Ovary (tissue), 3 donors: Measurements from ENCODE around the gene RPL35A.

Experiments
- CTCF ChIP-seq, 3 donors: fragments of 450-650 bp in 2 of 3; fragments of 200-600 bp in 1 of 3; IDR thresholded peaks; one replicate each; pipeline versions ENCODE4 v1.5.1 to v1.8.0; 2016 to 2022; ENCODE audit warnings: antibody characterized with exemption in 3 of 3, mild to moderate bottlenecking in 1 of 3
- EP300 ChIP-seq: sonication (generic); formaldehyde crosslinking; IDR thresholded peaks from one replicate; pipeline ENCODE4 v1.6.1; 2017; ENCODE audit warnings: antibody characterized with exemption
- POLR2A ChIP-seq: fragments of 450-650 bp; IDR thresholded peaks from one replicate; pipeline ENCODE4 v1.6.1; 2017; ENCODE audit warnings: antibody characterized with exemption, mild to moderate bottlenecking, moderate library complexity
- donor health status: DM: no; HTN: no; CAD: no.

- TF ChIP-seq CTCF (IDR thresholded peaks at IDR 0.05) (no peak), EP300 (no peak), POLR2A (no peak)
These were observed 11.6 kb downstream of the RPL35A start for GRCh38 chr3:197961582-197961945.
